OCI-LY7 (cell line): Measurements from ENCODE around the gene RAD17.

Source experiments
- CTCF ChIP-seq: fragments of 200-600 bp; sonication (generic); conservative IDR thresholded peaks from 2 replicates; pipeline ENCODE4 v1.5.1; 2014; ENCODE audit warnings: mild to moderate bottlenecking, antibody characterized with exemption, low read length, moderate library complexity, mixed read lengths
- EZH2phosphoT487 ChIP-seq: fragments of 200-600 bp; sonication (generic); IDR thresholded peaks from 2 replicates; pipeline ENCODE4 v1.6.1; 2018; ENCODE audit warnings: low read depth, borderline replicate concordance, mild to moderate bottlenecking, mixed run types, antibody characterized with exemption, low read length, moderate library complexity, mixed read lengths

GRCh38 chr5:69364850-69365249 lies 4.8 kb upstream of the RAD17 start:
- TF ChIP-seq CTCF (no peak), EZH2phosphoT487 (no peak)
